HepG2 (cell line): ENCODE measurements around the gene ABCF1. TPM values are rescaled to one million over a fixed set of nuclear protein-coding genes. Genes with fewer than 3 reads are reported as not detected.
A peak's percentile ranks its signal among the peaks of the same experiment; 100 is the strongest.

Experiments
- BHLHE40 ChIP-seq: IDR thresholded peaks from 2 replicates; pipeline ENCODE4 v1.6.1; 2011; ENCODE audit warnings: low read length, improper control_type of control experiment
- BRF2 ChIP-seq: sonication (generic); formaldehyde crosslinking; IDR thresholded peaks from 2 replicates; pipeline ENCODE4 v1.8.1; 2022; ENCODE audit warnings: mild to moderate bottlenecking, missing genetic modification reagents
- CREB3 ChIP-seq: sonication (generic); formaldehyde crosslinking; IDR thresholded peaks from 2 replicates; pipeline ENCODE4 v1.5.0; 2020; ENCODE audit warnings: missing genetic modification reagents
- E2F2 ChIP-seq: sonication (generic); formaldehyde crosslinking; IDR thresholded peaks from 2 replicates; pipeline ENCODE4 v1.4.0; 2020; ENCODE audit warnings: missing genetic modification reagents, borderline replicate concordance
- EEA1 ChIP-seq: sonication (generic); formaldehyde crosslinking; IDR thresholded peaks from 2 replicates; pipeline ENCODE4 v1.5.1; 2020; ENCODE audit warnings: mild to moderate bottlenecking, missing genetic modification reagents, borderline replicate concordance
- GABPA ChIP-seq, 2 experiments: IDR thresholded peaks; 2 replicates each; pipeline ENCODE4 v1.6.1; 2011 to 2016; ENCODE audit warnings: low read depth in 2 of 2, low read length in 1 of 2, missing biosample characterization in 1 of 2, missing genetic modification characterization in 1 of 2
- GATA4 ChIP-seq: sonication (generic); IDR thresholded peaks from 2 replicates; pipeline ENCODE4 v1.6.1; 2016; ENCODE audit warnings: antibody characterized with exemption, low read depth, borderline replicate concordance
- GATAD2A ChIP-seq: IDR thresholded peaks from 2 replicates; pipeline ENCODE4 v1.6.1; 2016
- GPN1 ChIP-seq: sonication (generic); formaldehyde crosslinking; IDR thresholded peaks from 2 replicates; pipeline ENCODE4 v1.5.1; 2020; ENCODE audit warnings: missing genetic modification reagents, borderline replicate concordance
- HBP1 ChIP-seq: IDR thresholded peaks from 2 replicates; pipeline ENCODE4 v1.6.1; 2016; ENCODE audit warnings: low read depth, control low read depth
- HDAC2 ChIP-seq: sonication (generic); formaldehyde crosslinking; IDR thresholded peaks from 2 replicates; pipeline ENCODE4 v1.4.0; 2020; ENCODE audit warnings: missing genetic modification reagents
- NFKBIZ ChIP-seq: IDR thresholded peaks from 2 replicates; pipeline ENCODE4 v1.6.1; 2018; ENCODE audit warnings: missing genetic modification reagents, missing compliant biosample characterization
- PHF5A ChIP-seq: IDR thresholded peaks from one replicate; pipeline ENCODE4 v1.6.1; 2018; ENCODE audit warnings: low read depth, missing genetic modification reagents; ENCODE audit not compliant: unreplicated experiment
- SRSF1 ChIP-seq: fragments of 200-400 bp; formaldehyde crosslinking; optimal IDR thresholded peaks from 2 replicates; pipeline ENCODE3; 2017; ENCODE audit warnings: mild to moderate bottlenecking, low read depth, low read length, moderate library complexity
- SRSF4 ChIP-seq: fragments of 200-400 bp; formaldehyde crosslinking; IDR thresholded peaks from one replicate; pipeline ENCODE4 v1.6.1; 2018; ENCODE audit warnings: mild to moderate bottlenecking, low read depth, low read length, moderate library complexity; ENCODE audit not compliant: poor library complexity, severe bottlenecking
- SRY ChIP-seq: sonication (generic); formaldehyde crosslinking; IDR thresholded peaks from 2 replicates; pipeline ENCODE4 v1.8.0; 2022; ENCODE audit warnings: mild to moderate bottlenecking, missing genetic modification reagents
- TAF1 ChIP-seq: sonication (generic); formaldehyde crosslinking; IDR thresholded peaks from 2 replicates; pipeline ENCODE4 v1.4.0; 2020; ENCODE audit warnings: missing genetic modification reagents
- TARDBP ChIP-seq: sonication (generic); formaldehyde crosslinking; IDR thresholded peaks from 2 replicates; pipeline ENCODE4 v1.8.0; 2022; ENCODE audit warnings: mild to moderate bottlenecking, missing genetic modification reagents
- ZBTB1 ChIP-seq: sonication (generic); formaldehyde crosslinking; IDR thresholded peaks from 2 replicates; pipeline ENCODE4 v1.4.0; 2020; ENCODE audit warnings: missing genetic modification reagents, borderline replicate concordance
- ZFP91 ChIP-seq: sonication (generic); formaldehyde crosslinking; IDR thresholded peaks from 2 replicates; pipeline ENCODE4 v1.9.0; 2022; ENCODE audit warnings: missing genetic modification reagents, mild to moderate bottlenecking, borderline replicate concordance
- ZNF264 ChIP-seq: sonication (generic); formaldehyde crosslinking; IDR thresholded peaks from 2 replicates; pipeline ENCODE4 v1.4.0; 2020; ENCODE audit warnings: missing genetic modification reagents
- ZNF549 ChIP-seq: sonication (generic); formaldehyde crosslinking; IDR thresholded peaks from 2 replicates; pipeline ENCODE4 v1.5.0; 2020; ENCODE audit warnings: missing genetic modification reagents
- ZNF652 ChIP-seq: IDR thresholded peaks from 2 replicates; pipeline ENCODE4 v1.6.1; 2016; ENCODE audit warnings: low read depth, borderline replicate concordance
- ZNF724P ChIP-seq: sonication (generic); formaldehyde crosslinking; IDR thresholded peaks from 2 replicates; pipeline ENCODE4 v1.8.0; 2022; ENCODE audit warnings: missing genetic modification reagents, borderline replicate concordance
- polyA plus RNA-seq, 8 experiments: library from polyadenylated mRNA; depleted of rRNA in 3 of 8; stranded (reverse) in 7 of 8; unstranded in 1 of 8; fragments of >200 nt; fragmentation: Illumina TruSeq in 4 of 8; extraction: Trizol in 4 of 8; gene quantifications; 2 replicates each; pipeline versions ENCODE4 v1.2.1 to v1.2.3, GENCODE V29; 2011 to 2016; ENCODE audit warnings: low read depth in 4 of 8, missing spikeins in 1 of 8, mixed read lengths in 1 of 8; ENCODE audit not compliant: insufficient read depth in 1 of 8
- total RNA-seq, 5 experiments: library from RNA; depleted of rRNA; stranded (reverse); fragments of >200 nt; fragmentation: Illumina TruSeq; extraction: Trizol; gene quantifications; 2 replicates each; pipeline ENCODE4 v1.2.3, GENCODE V29; 2016; ENCODE audit warnings: low read depth in 1 of 5

Gene ABCF1
- total and polyA plus RNA-seq, 2 of the 13 experiments (the other 11 are each of a cell fraction or from before 2014, with no cell fraction given), result 25.4 to 98.9 TPM

- TF ChIP-seq CREB3 (no peak), BHLHE40 (no peak), ZNF264 (CRISPR knock-in tag) (peak; percentile 82; the same call in 1 of the 2 replicates), SRY (CRISPR knock-in tag) (peak; percentile 93), ZNF549 (CRISPR knock-in tag) (no peak), SRSF4 (no peak), SRSF1 (peak; percentile 61), GATAD2A (CRISPR knock-in tag) (peak; percentile 28), TAF1 (CRISPR knock-in tag) (peak; percentile 90), HDAC2 (CRISPR knock-in tag) (peak; percentile 26), ZNF652 (CRISPR knock-in tag) (no peak), ZBTB1 (CRISPR knock-in tag) (no peak), TARDBP (CRISPR knock-in tag) (0 out of 2 replicates have a peak, but pooled peaks have one; percentile 49), EEA1 (no peak), PHF5A (CRISPR knock-in tag) (no peak), ZFP91 (CRISPR knock-in tag) (peak; percentile 74; the same call in 1 of the 2 replicates), GPN1 (CRISPR knock-in tag) (no peak), E2F2 (CRISPR knock-in tag) (peak; percentile 77; the same call in 1 of the 2 replicates), GATA4 (peak; percentile 48), HBP1 (CRISPR knock-in tag) (peak; percentile 68; the same call in 1 of the 2 replicates), NFKBIZ (CRISPR knock-in tag) (0 out of 2 replicates have a peak, but pooled peaks have one; percentile 23), ZNF724P (peak; percentile 90; the same call in 1 of the 2 replicates), BRF2 (CRISPR knock-in tag) (peak; percentile 52; the same call in 1 of the 2 replicates), GABPA (IDR thresholded peaks at IDR 0.05; ENCODE audit: low read depth, low read length) (no peak), GABPA (CRISPR knock-in tag; IDR thresholded peaks at IDR 0.05; ENCODE audit: low read depth) (peak; percentile 83)
Observed at GRCh38 chr6:30617565-30618269, 46.5 kb downstream of the ABCF1 start, which contains the start of gene MRPS18B (continued).
